Natural killer cell (primary cell): ENCODE measurements around the gene MYO1E. TPM values are rescaled to one million over a fixed set of nuclear protein-coding genes. Genes with fewer than 3 reads are reported as not detected.

Experiments
- ATAC-seq, 3 donors: fragments of 150-1000 bp in 2 of 3; fragments of 200-7000 bp in 1 of 3; cut with Tn5 transposase; 1 replicate in 1 of 3; 2 replicates in 2 of 3; pipeline ENCODE4 v1.10.0; 2021; ENCODE audit warnings: mild to moderate bottlenecking in 2 of 3, moderate library complexity in 2 of 3
- DNase-seq, 2 donors: peaks; one replicate each; pipeline versions ENCODE4 v3.0.0 to v3.0.0-alpha.2; 2013 to 2021; ENCODE audit warnings: mixed read lengths in 1 of 2
- H3K27ac ChIP-seq: one replicate; pipeline ENCODE4 v1.5.1; 2013; ENCODE audit warnings: mild to moderate bottlenecking, low read length
- H3K27me3 ChIP-seq: one replicate; pipeline ENCODE4 v1.6.1; 2013; ENCODE audit warnings: low read length; ENCODE audit not compliant: control insufficient read depth, insufficient read depth
- H3K36me3 ChIP-seq: one replicate; pipeline ENCODE4 v1.6.1; 2013; ENCODE audit warnings: low read length; ENCODE audit not compliant: control insufficient read depth, insufficient read depth
- H3K4me1 ChIP-seq: one replicate; pipeline ENCODE4 v1.6.1; 2013; ENCODE audit warnings: low read length; ENCODE audit not compliant: control insufficient read depth, insufficient read depth
- H3K4me3 ChIP-seq: one replicate; pipeline ENCODE4 v1.5.1; 2013; ENCODE audit warnings: low read length
- H3K9me3 ChIP-seq: one replicate; pipeline ENCODE4 v1.6.1; 2013; ENCODE audit warnings: low read length; ENCODE audit not compliant: control insufficient read depth, insufficient read depth
- H3K27ac Mint-ChIP-seq, 2 donors: one replicate each; pipeline ENCODE4 v1.8.0; 2022; ENCODE audit warnings: mild to moderate bottlenecking in 2 of 2, mixed read lengths in 2 of 2, moderate library complexity in 1 of 2
- H3K27me3 Mint-ChIP-seq, 2 donors: one replicate each; pipeline ENCODE4 v1.8.0; 2022; ENCODE audit warnings: low read depth in 2 of 2, mixed read lengths in 2 of 2
- H3K36me3 Mint-ChIP-seq: one replicate; pipeline ENCODE4 v1.8.0; 2022; ENCODE audit warnings: mixed read lengths
- H3K4me1 Mint-ChIP-seq, 2 donors: one replicate each; pipeline ENCODE4 v1.8.0; 2022; ENCODE audit warnings: mixed read lengths in 2 of 2
- H3K4me3 Mint-ChIP-seq: one replicate; pipeline ENCODE4 v1.8.0; 2022; ENCODE audit warnings: mild to moderate bottlenecking, moderate library complexity, mixed read lengths
- H3K9me3 Mint-ChIP-seq, 2 donors: one replicate each; pipeline ENCODE4 v1.8.0; 2022; ENCODE audit warnings: mixed read lengths in 2 of 2
- CTCF ChIP-seq: fragments of 200-600 bp; IDR thresholded peaks from one replicate; pipeline ENCODE4 v1.8.0; 2022; ENCODE audit warnings: antibody characterized with exemption
- WGBS: methylation state at CpG from one replicate; pipeline ENCODE4 v1.1.7; 2013; ENCODE audit warnings: missing lambda C conversion rate; ENCODE audit not compliant: insufficient coverage; 5-methylcytosine and 5-hydroxymethylcytosine counted together
- intact Hi-C: fragments of 100-400 bp; cut with micrococcal nuclease; formaldehyde crosslinking; loops from one replicate; pipeline ENCODE4 v1.14.2; 2022
- total RNA-seq, 4 donors: library from RNA; stranded (reverse); fragments of 120-200 nt in 1 of 4; gene quantifications; one replicate each; pipeline versions ENCODE4 v1.2.3 to v1.2.4, GENCODE V29; 2013 to 2022

MYO1E gene
- total RNA-seq, 3 donors from 2014 or later (not counting 1 experiment from before 2014, with no cell fraction given) = 16.1 to 39.4 (median 22.7) TPM

- ATAC-seq = no peak
- H3K4me3 Mint-ChIP-seq = no peak overlapping the region
Observed at GRCh38 chr15:59154243-59154642, 218.4 kb downstream of the MYO1E start.

GRCh38 chr15:59153466-59153865 is 219.2 kb downstream of the MYO1E start:
- Mint-ChIP-seq H3K27me3 (no peaks in the 10 kb centered on the region), H3K4me3 (no peak overlapping the region), H3K9me3 (no peaks in the 10 kb centered on the region), H3K36me3 (no peaks in the 10 kb centered on the region), H3K27ac (no peak overlapping the region), H3K4me1 (no peaks in the 10 kb centered on the region)
- 93% methylated on average over 8 of the region's 8 CpGs for WGBS
- no peak for TF ChIP-seq CTCF
- Histone ChIP-seq H3K27me3 (no peaks in the 10 kb centered on the region), H3K4me3 (no peak overlapping the region), H3K27ac (no peak overlapping the region), H3K4me1 (no peaks in the 10 kb centered on the region), H3K36me3 (no peaks in the 10 kb centered on the region), H3K9me3 (no peaks in the 10 kb centered on the region)
- intact Hi-C loops = no loop called here
- ATAC-seq (no peak), DNase-seq (no peak)

More at GRCh38 chr15:59154243-59154642, 218.4 kb downstream of the MYO1E start:
- no peaks in the 10 kb centered on the region for H3K36me3 ChIP-seq
- WGBS = 83% methylated on average over 8 of the region's 8 CpGs
- H3K27ac ChIP-seq = no peak overlapping the region
- no peaks in the 10 kb centered on the region for H3K27me3 ChIP-seq
- no peaks in the 10 kb centered on the region for H3K4me1 Mint-ChIP-seq
- no peaks in the 10 kb centered on the region for H3K4me1 ChIP-seq
- intact Hi-C loops = no loop called here
- DNase-seq = no peak
- no peaks in the 10 kb centered on the region for H3K9me3 ChIP-seq
- no peaks in the 10 kb centered on the region for H3K9me3 Mint-ChIP-seq
- H3K36me3 Mint-ChIP-seq = no peaks in the 10 kb centered on the region
- no peaks in the 10 kb centered on the region for H3K27me3 Mint-ChIP-seq
- H3K27ac Mint-ChIP-seq = no peak overlapping the region
- TF ChIP-seq CTCF = no peak
- no peak overlapping the region for H3K4me3 ChIP-seq

- Mint-ChIP-seq H3K4me3 (no peak overlapping the region), H3K9me3 (no peaks in the 10 kb centered on the region), H3K27ac (no peak overlapping the region), H3K36me3 (no peaks in the 10 kb centered on the region), H3K27me3 (no peaks in the 10 kb centered on the region), H3K4me1 (no peaks in the 10 kb centered on the region)
- no peak for DNase-seq
- Histone ChIP-seq H3K27ac (no peak overlapping the region), H3K4me3 (no peak overlapping the region), H3K36me3 (no peaks in the 10 kb centered on the region), H3K9me3 (no peaks in the 10 kb centered on the region), H3K27me3 (no peaks in the 10 kb centered on the region), H3K4me1 (no peaks in the 10 kb centered on the region)
- intact Hi-C loops = no loop called here
- ATAC-seq = no peak
- 89% methylated on average over 5 of the region's 6 CpGs for WGBS
- TF ChIP-seq CTCF = no peak
Observed at GRCh38 chr15:59152694-59153450, 219.8 kb downstream of the MYO1E start.

- Mint-ChIP-seq H3K27me3 (no peaks in the 10 kb centered on the region), H3K9me3 (no peaks in the 10 kb centered on the region), H3K36me3 (no peaks in the 10 kb centered on the region), H3K4me1 (no peaks in the 10 kb centered on the region), H3K27ac (no peak overlapping the region), H3K4me3 (no peak overlapping the region)
- no peak for ATAC-seq
- Histone ChIP-seq H3K4me3 (no peak overlapping the region), H3K9me3 (no peaks in the 10 kb centered on the region), H3K4me1 (no peaks in the 10 kb centered on the region), H3K36me3 (no peaks in the 10 kb centered on the region), H3K27me3 (no peaks in the 10 kb centered on the region), H3K27ac (no peak overlapping the region)
- DNase-seq = no peak
- TF ChIP-seq CTCF = no peak
- intact Hi-C loops = no loop called here
- 96% methylated on average over 2 of the region's 2 CpGs for WGBS
Observed at GRCh38 chr15:59150185-59150584, 222.5 kb downstream of the MYO1E start.
